CD14-positive monocyte (primary cell): ENCODE results near the gene KRTAP9-7. TPM values are rescaled to one million over a fixed set of nuclear protein-coding genes. Genes with fewer than 3 reads are reported as not detected.
A peak's percentile ranks its signal among the peaks of the same experiment; 100 is the strongest.

ENCODE experiments used
- DNase-seq, 3 donors: peaks; one replicate each; pipeline ENCODE4 v3.0.0-alpha.2; 2011 to 2022
- H2AFZ ChIP-seq: 2 replicates; pipeline ENCODE4 v1.6.0; 2012; ENCODE audit warnings: mild to moderate bottlenecking, low read depth, low read length, inconsistent platforms; ENCODE audit not compliant: insufficient read depth, poor library complexity, severe bottlenecking
- H3K27ac ChIP-seq, 2 donors: 1 replicate in 1 of 2; 2 replicates in 1 of 2; pipeline ENCODE4 v1.5.1; 2012 to 2013; ENCODE audit warnings: low read length in 2 of 2, control low read depth in 1 of 2, inconsistent platforms in 1 of 2, low read depth in 1 of 2, mild to moderate bottlenecking in 1 of 2
- H3K27me3 ChIP-seq, 2 donors: one replicate each; pipeline versions ENCODE4 v1.6.0 to v1.6.1; 2011 to 2013; ENCODE audit warnings: low read length in 2 of 2; ENCODE audit not compliant: control insufficient read depth in 2 of 2, insufficient read depth in 2 of 2
- H3K36me3 ChIP-seq, 2 donors: replicated peaks in 1 of 2; 1 replicate in 1 of 2; 2 replicates in 1 of 2; pipeline versions ENCODE4 v1.5.1 to v1.6.1; 2012 to 2013; ENCODE audit warnings: low read length in 2 of 2, control low read depth in 1 of 2, inconsistent platforms in 1 of 2, mild to moderate bottlenecking in 1 of 2; ENCODE audit not compliant: insufficient read depth in 2 of 2, control insufficient read depth in 1 of 2
- H3K4me1 ChIP-seq, 2 donors: 1 replicate in 1 of 2; 2 replicates in 1 of 2; pipeline versions ENCODE4 v1.5.1 to v1.6.1; 2012 to 2013; ENCODE audit warnings: low read length in 2 of 2, control low read depth in 1 of 2, inconsistent platforms in 1 of 2, mild to moderate bottlenecking in 1 of 2, moderate library complexity in 1 of 2; ENCODE audit not compliant: insufficient read depth in 2 of 2, control insufficient read depth in 1 of 2
- H3K4me2 ChIP-seq: replicated peaks from 2 replicates; pipeline ENCODE3; 2012; ENCODE audit warnings: low read length, moderate library complexity, mild to moderate bottlenecking; ENCODE audit not compliant: poor library complexity, severe bottlenecking; ENCODE audit errors: extremely low read depth
- H3K4me3 ChIP-seq, 3 experiments: fragments of 200-600 bp in 1 of 3; sonication (generic) in 1 of 3; replicated peaks in 1 of 3; 1 replicate in 2 of 3; 2 replicates in 1 of 3; pipeline ENCODE4 v1.5.1; 2011 to 2013; ENCODE audit warnings: low read length in 3 of 3, mild to moderate bottlenecking in 3 of 3, control low read depth in 2 of 3, low read depth in 2 of 3, inconsistent platforms in 1 of 3, moderate library complexity in 1 of 3
- H3K79me2 ChIP-seq: 2 replicates; pipeline ENCODE4 v1.6.0; 2012; ENCODE audit warnings: mild to moderate bottlenecking, control low read depth, inconsistent platforms, low read length, moderate library complexity; ENCODE audit not compliant: insufficient read depth
- H3K9ac ChIP-seq: 2 replicates; pipeline ENCODE4 v1.6.0; 2017; ENCODE audit warnings: low read length, mild to moderate bottlenecking; ENCODE audit not compliant: insufficient read depth, poor library complexity, severe bottlenecking
- H3K9me3 ChIP-seq, 2 donors: replicated peaks in 1 of 2; 1 replicate in 1 of 2; 2 replicates in 1 of 2; pipeline versions ENCODE4 v1.5.1 to v1.6.1; 2012 to 2013; ENCODE audit warnings: low read length in 2 of 2, control low read depth in 1 of 2; ENCODE audit not compliant: control insufficient read depth in 1 of 2, insufficient read depth in 1 of 2
- H4K20me1 ChIP-seq: 2 replicates; pipeline ENCODE4 v1.6.0; 2012; ENCODE audit warnings: mild to moderate bottlenecking, low read length, control low read depth, moderate library complexity; ENCODE audit not compliant: insufficient read depth
- H3K27ac Mint-ChIP-seq, 7 donors: one replicate each; pipeline ENCODE4 v1.8.0; 2020; ENCODE audit warnings: mild to moderate bottlenecking in 7 of 7, mixed read lengths in 7 of 7, moderate library complexity in 6 of 7, inconsistent platforms in 2 of 7
- H3K27me3 Mint-ChIP-seq, 3 donors: one replicate each; pipeline ENCODE4 v1.8.0; 2021 to 2022; ENCODE audit warnings: low read depth in 3 of 3, mild to moderate bottlenecking in 3 of 3, mixed read lengths in 3 of 3, moderate library complexity in 3 of 3, inconsistent platforms in 1 of 3
- H3K36me3 Mint-ChIP-seq, 2 donors: one replicate each; pipeline ENCODE4 v1.8.0; 2020; ENCODE audit warnings: mixed read lengths in 2 of 2, inconsistent platforms in 1 of 2, mild to moderate bottlenecking in 1 of 2
- H3K4me1 Mint-ChIP-seq: one replicate; pipeline ENCODE4 v1.8.0; 2020; ENCODE audit warnings: mild to moderate bottlenecking, mixed read lengths
- H3K4me3 Mint-ChIP-seq, 2 donors: one replicate each; pipeline ENCODE4 v1.8.0; 2020; ENCODE audit warnings: mild to moderate bottlenecking in 2 of 2, mixed read lengths in 2 of 2, moderate library complexity in 1 of 2
- H3K9me3 Mint-ChIP-seq, 7 donors: one replicate each; pipeline ENCODE4 v1.8.0; 2020 to 2022; ENCODE audit warnings: mixed read lengths in 7 of 7, mild to moderate bottlenecking in 6 of 7, moderate library complexity in 6 of 7, inconsistent platforms in 2 of 7
- CTCF ChIP-seq: fragments of 200-600 bp; IDR thresholded peaks from one replicate; pipeline ENCODE4 v1.8.0; 2022; ENCODE audit warnings: antibody characterized with exemption, mild to moderate bottlenecking
- WGBS: methylation state at CpG from one replicate; pipeline ENCODE4 v1.1.5; 2013; ENCODE audit warnings: missing lambda C conversion rate; ENCODE audit not compliant: insufficient coverage; 5-methylcytosine and 5-hydroxymethylcytosine counted together
- intact Hi-C, 2 donors: fragments of 100-400 bp; cut with micrococcal nuclease; formaldehyde crosslinking; loops; one replicate each; pipeline versions ENCODE4 v1.15.0 to v1.15.1; 2023
- polyA plus RNA-seq, 3 donors: library from polyadenylated mRNA; depleted of rRNA in 1 of 3; unstranded in 2 of 3; stranded (reverse) in 1 of 3; fragments of 300-500 nt in 2 of 3; fragments of >200 nt in 1 of 3; fragmentation: Illumina TruSeq in 2 of 3; gene quantifications; 1 replicate in 2 of 3; 2 replicates in 1 of 3; pipeline ENCODE4 v1.2.3, GENCODE V29; 2012 to 2021

KRTAP9-7 gene
- polyA plus RNA-seq, 3 donors, result not detected

GRCh38 chr17:41287050-41287449, 11.6 kb downstream of the KRTAP9-7 start:
- no peak overlapping the region for H3K27ac ChIP-seq
- H3K4me2 ChIP-seq, result peak overlapping the region; percentile 9
- no peaks in the 10 kb centered on the region for H3K36me3 ChIP-seq
- H3K4me3 Mint-ChIP-seq, result no peak overlapping the region
- H4K20me1 ChIP-seq, result no peaks in the 10 kb centered on the region
- H3K9ac ChIP-seq, result no peak overlapping the region
- H3K4me3 ChIP-seq, result no peak overlapping the region
- H3K4me1 ChIP-seq, result peaks cover 19 to 31% of the 10 kb centered on the region in 2 donors
- no peaks in the 10 kb centered on the region for H3K9me3 ChIP-seq
- peak overlapping the region in 1 of 7 donors; percentile 10 for H3K27ac Mint-ChIP-seq
- WGBS, result 17% methylated on average over 1 of the region's 3 CpGs
- intact Hi-C loops, result no loop called here
- no peak for DNase-seq
- H2AFZ ChIP-seq, result no peak overlapping the region
- H3K27me3 ChIP-seq, result peaks cover 11 to 13% of the 10 kb centered on the region in 2 donors
- no peak for TF ChIP-seq CTCF
- H3K27me3 Mint-ChIP-seq, result peaks cover 2 to 8% (median 2%) of the 10 kb centered on the region in 3 donors
- peaks cover 0 to 2% (median 0%) of the 10 kb centered on the region in 7 donors for H3K9me3 Mint-ChIP-seq
- no peaks in the 10 kb centered on the region for H3K79me2 ChIP-seq
- H3K36me3 Mint-ChIP-seq, result no peaks in the 10 kb centered on the region
- H3K4me1 Mint-ChIP-seq, result peaks cover 22% of the 10 kb centered on the region

GRCh38 chr17:41294016-41294415, 18.5 kb downstream of the KRTAP9-7 start:
- H3K27me3 Mint-ChIP-seq, result peaks cover 3 to 10% (median 5%) of the 10 kb centered on the region in 3 donors
- intact Hi-C loops, result no loop called here
- peaks cover 0 to 3% (median 0%) of the 10 kb centered on the region in 7 donors for H3K9me3 Mint-ChIP-seq
- Histone ChIP-seq H3K4me1 (no peaks in the 10 kb centered on the region), H3K9me3 (no peaks in the 10 kb centered on the region), H3K4me2 (no peak overlapping the region), H3K4me3 (no peak overlapping the region), H3K27ac (no peak overlapping the region), H4K20me1 (no peaks in the 10 kb centered on the region), H3K36me3 (no peaks in the 10 kb centered on the region), H3K79me2 (no peaks in the 10 kb centered on the region), H3K27me3 (no peaks in the 10 kb centered on the region), H2AFZ (no peak overlapping the region), H3K9ac (no peak overlapping the region)
- H3K27ac Mint-ChIP-seq, result no peak overlapping the region
- TF ChIP-seq CTCF, result no peak
- H3K4me3 Mint-ChIP-seq, result no peak overlapping the region
- no peaks in the 10 kb centered on the region for H3K4me1 Mint-ChIP-seq
- H3K36me3 Mint-ChIP-seq, result no peaks in the 10 kb centered on the region
- 100% methylated on average over 1 of the region's 1 CpG for WGBS
- no peak for DNase-seq
